HG02943 (cell line): ENCODE data around the gene ATXN10.

Experiments used
- ATAC-seq: cut with Tn5 transposase; IDR thresholded peaks from one replicate; pipeline ENCODE4 v1.9.1; 2021; ENCODE audit warnings: mild to moderate bottlenecking, low read depth, moderate library complexity; ENCODE audit not compliant: unreplicated experiment

ATXN10 gene

GRCh38 chr22:45882881-45883810, 211.5 kb downstream of the ATXN10 start:
- no peak for ATAC-seq

GRCh38 chr22:45883811-45884170, 212.2 kb downstream of the ATXN10 start:
- no peak for ATAC-seq

- no peak for ATAC-seq
Observed at GRCh38 chr22:45884201-45885062, 212.8 kb downstream of the ATXN10 start.

- ATAC-seq = no peak
Observed at GRCh38 chr22:45885171-45885840, 213.7 kb downstream of the ATXN10 start.

- ATAC-seq = no peak
Observed at GRCh38 chr22:45885941-45886395, 214.3 kb downstream of the ATXN10 start.

- ATAC-seq = no peak
Observed at GRCh38 chr22:45886540-45886939, 214.9 kb downstream of the ATXN10 start.

- ATAC-seq = no peak
Observed at GRCh38 chr22:45887202-45888131, 215.8 kb downstream of the ATXN10 start.

- no peak for ATAC-seq
Observed at GRCh38 chr22:45888221-45889092, 216.8 kb downstream of the ATXN10 start.

GRCh38 chr22:45889093-45889538, 217.5 kb downstream of the ATXN10 start:
- no peak for ATAC-seq

- ATAC-seq = no peak
Observed at GRCh38 chr22:45889539-45890350, 218.1 kb downstream of the ATXN10 start.

- ATAC-seq = no peak
Observed at GRCh38 chr22:45890351-45890635, 218.7 kb downstream of the ATXN10 start.

GRCh38 chr22:45891021-45891421, 219.4 kb downstream of the ATXN10 start:
- no peak for ATAC-seq

- ATAC-seq = no peak
Observed at GRCh38 chr22:45891471-45891995, 219.9 kb downstream of the ATXN10 start.

- ATAC-seq = no peak
Observed at GRCh38 chr22:45891996-45892621, 220.5 kb downstream of the ATXN10 start.

GRCh38 chr22:45892681-45893461, 221.2 kb downstream of the ATXN10 start:
- ATAC-seq = no peak

- no peak for ATAC-seq
Observed at GRCh38 chr22:45893516-45893915, 221.9 kb downstream of the ATXN10 start.
